Nephron progenitor cell (in vitro differentiated cells): ENCODE measurements around the gene RIMBP2.

Source experiments
- DNase-seq: peaks from one replicate; pipeline ENCODE4 v3.0.0; 2021
- H3K27ac Mint-ChIP-seq: 2 replicates; pipeline ENCODE4 v1.8.0; 2021; ENCODE audit warnings: mild to moderate bottlenecking, moderate library complexity, mixed read lengths
- H3K27me3 Mint-ChIP-seq: 2 replicates; pipeline ENCODE4 v1.8.0; 2021; ENCODE audit warnings: mild to moderate bottlenecking, low read depth, mixed read lengths; ENCODE audit not compliant: poor library complexity
- H3K36me3 Mint-ChIP-seq: 2 replicates; pipeline ENCODE4 v1.8.0; 2021; ENCODE audit warnings: low read depth, mixed read lengths
- H3K4me1 Mint-ChIP-seq: 2 replicates; pipeline ENCODE4 v1.8.0; 2021; ENCODE audit warnings: mixed read lengths
- H3K4me3 Mint-ChIP-seq: 2 replicates; pipeline ENCODE4 v1.8.0; 2021; ENCODE audit warnings: mild to moderate bottlenecking, moderate library complexity, mixed read lengths
- H3K9me3 Mint-ChIP-seq: 2 replicates; pipeline ENCODE4 v1.8.0; 2021; ENCODE audit warnings: mild to moderate bottlenecking, moderate library complexity, mixed read lengths
- TF ChIP-seq, protein P1 (sequence below): fragments of 200-600 bp; sonication (generic); IDR thresholded peaks from 2 replicates; pipeline ENCODE4 v1.5.0; 2021; ENCODE audit warnings: antibody characterized with exemption

Gene RIMBP2

DNA sequence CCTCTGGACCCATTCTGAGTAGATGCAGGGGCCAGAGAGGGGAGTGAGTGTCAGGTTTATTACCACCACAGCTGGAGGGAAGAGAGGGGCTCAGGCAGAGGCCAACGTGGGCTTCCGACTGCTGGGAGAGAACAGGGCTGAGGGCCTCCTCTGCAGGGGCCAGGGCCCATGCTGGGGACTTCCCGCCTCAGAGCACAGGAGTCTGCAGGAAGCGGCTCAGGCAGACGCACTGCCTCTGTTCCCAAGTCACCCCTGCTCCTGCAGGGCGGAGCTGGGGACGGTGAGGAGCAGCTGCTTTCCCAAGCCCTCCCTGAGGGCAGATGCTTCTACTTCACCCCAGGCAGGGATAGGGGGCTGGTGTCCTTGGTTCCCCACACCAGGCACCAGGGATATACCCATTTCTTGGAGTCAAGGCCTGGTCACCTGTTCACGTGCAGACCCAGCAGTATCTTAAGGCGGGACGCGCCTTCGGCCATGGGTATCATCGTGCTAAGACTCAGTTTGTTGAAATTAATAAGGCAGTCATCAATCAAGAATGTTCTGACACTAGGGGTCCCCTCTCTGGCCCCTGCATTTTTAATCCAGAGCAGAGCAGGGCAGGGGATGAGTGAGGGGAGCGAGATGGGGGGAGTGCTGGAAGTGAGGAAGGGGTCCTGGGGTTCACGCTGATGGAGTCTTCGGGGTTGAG is 278.4 kb downstream of the RIMBP2 start:
- DNase-seq, result no peak
- peaks cover 19% of the 10 kb centered on the region for H3K9me3 Mint-ChIP-seq
- H3K27ac Mint-ChIP-seq, result no peak overlapping the region
- peaks cover 20% of the 10 kb centered on the region for H3K36me3 Mint-ChIP-seq
- TF ChIP-seq, protein P1, sequence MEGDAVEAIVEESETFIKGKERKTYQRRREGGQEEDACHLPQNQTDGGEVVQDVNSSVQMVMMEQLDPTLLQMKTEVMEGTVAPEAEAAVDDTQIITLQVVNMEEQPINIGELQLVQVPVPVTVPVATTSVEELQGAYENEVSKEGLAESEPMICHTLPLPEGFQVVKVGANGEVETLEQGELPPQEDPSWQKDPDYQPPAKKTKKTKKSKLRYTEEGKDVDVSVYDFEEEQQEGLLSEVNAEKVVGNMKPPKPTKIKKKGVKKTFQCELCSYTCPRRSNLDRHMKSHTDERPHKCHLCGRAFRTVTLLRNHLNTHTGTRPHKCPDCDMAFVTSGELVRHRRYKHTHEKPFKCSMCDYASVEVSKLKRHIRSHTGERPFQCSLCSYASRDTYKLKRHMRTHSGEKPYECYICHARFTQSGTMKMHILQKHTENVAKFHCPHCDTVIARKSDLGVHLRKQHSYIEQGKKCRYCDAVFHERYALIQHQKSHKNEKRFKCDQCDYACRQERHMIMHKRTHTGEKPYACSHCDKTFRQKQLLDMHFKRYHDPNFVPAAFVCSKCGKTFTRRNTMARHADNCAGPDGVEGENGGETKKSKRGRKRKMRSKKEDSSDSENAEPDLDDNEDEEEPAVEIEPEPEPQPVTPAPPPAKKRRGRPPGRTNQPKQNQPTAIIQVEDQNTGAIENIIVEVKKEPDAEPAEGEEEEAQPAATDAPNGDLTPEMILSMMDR, result no peak
- H3K27me3 Mint-ChIP-seq, result peaks cover 3% of the 10 kb centered on the region
- H3K4me3 Mint-ChIP-seq, result no peak overlapping the region
- H3K4me1 Mint-ChIP-seq, result no peaks in the 10 kb centered on the region

DNA sequence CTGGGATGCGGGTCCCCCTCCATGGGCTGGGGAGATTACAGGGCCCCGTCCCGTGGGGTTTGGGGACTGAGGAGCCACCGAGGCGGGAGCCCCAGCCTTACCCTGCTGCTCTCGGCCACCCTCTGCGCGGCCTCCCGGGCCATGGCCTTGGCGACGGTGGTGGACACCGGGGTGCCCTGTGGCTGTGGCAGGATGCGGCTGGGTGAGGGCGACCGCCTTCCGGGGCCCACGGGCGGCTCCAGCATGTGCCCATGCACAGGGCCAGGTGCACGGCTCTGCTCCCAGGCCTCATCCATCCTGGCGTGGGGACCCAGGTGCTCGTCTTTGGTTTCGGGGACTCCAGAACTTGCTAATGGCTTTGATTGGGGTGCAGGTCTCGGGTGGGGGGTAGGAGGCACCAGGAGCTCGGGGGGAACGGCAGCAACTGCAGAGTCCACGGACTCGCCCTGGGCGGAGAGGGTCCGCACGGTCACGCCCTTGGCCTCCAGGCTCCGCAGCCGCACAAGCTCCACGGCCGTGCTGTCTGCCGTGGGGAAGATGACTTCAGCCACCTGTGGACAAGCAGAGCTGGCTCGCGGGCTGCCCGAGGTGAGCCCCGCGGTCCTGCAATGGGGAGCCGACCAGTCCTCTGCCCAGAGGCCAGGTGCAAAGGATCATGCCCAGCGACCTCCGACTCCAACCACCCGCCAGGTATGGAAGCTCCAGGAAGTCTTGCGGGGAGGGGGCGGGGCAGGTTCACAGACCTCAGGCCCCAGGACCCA is 279.2 kb downstream of the RIMBP2 start:
- DNase-seq, result no peak
- Mint-ChIP-seq H3K27ac (no peak overlapping the region), H3K27me3 (peaks cover 3% of the 10 kb centered on the region), H3K36me3 (peaks cover 20% of the 10 kb centered on the region), H3K9me3 (peaks cover 19% of the 10 kb centered on the region), H3K4me1 (no peaks in the 10 kb centered on the region), H3K4me3 (no peak overlapping the region)
- TF ChIP-seq, protein P1, result no peak

DNA sequence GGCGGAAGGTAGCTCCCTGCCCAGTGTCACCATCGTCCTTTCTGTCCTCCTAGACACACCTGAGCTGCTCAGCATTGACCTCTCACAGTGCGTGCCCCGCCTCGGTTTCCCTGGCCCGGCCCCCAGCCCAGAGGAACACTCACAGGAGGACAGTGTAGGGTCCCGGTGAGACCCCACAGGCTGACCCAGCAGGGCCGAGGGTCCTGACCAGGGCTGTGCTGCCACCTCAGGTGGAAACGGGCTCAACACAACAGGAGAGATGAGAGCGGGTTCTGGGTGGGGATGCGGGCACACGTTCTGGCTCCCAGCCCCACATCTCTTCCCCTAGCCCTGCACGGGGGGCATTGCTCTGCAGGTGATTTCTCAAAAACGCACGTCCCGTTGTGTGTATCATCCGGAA is 280.3 kb downstream of the RIMBP2 start:
- H3K27me3 Mint-ChIP-seq, result peaks cover 3% of the 10 kb centered on the region
- no peaks in the 10 kb centered on the region for H3K4me1 Mint-ChIP-seq
- peaks cover 19% of the 10 kb centered on the region for H3K9me3 Mint-ChIP-seq
- TF ChIP-seq, protein P1, result no peak
- no peak overlapping the region for H3K27ac Mint-ChIP-seq
- H3K36me3 Mint-ChIP-seq, result peaks cover 20% of the 10 kb centered on the region
- DNase-seq, result no peak
- H3K4me3 Mint-ChIP-seq, result no peak overlapping the region

DNA sequence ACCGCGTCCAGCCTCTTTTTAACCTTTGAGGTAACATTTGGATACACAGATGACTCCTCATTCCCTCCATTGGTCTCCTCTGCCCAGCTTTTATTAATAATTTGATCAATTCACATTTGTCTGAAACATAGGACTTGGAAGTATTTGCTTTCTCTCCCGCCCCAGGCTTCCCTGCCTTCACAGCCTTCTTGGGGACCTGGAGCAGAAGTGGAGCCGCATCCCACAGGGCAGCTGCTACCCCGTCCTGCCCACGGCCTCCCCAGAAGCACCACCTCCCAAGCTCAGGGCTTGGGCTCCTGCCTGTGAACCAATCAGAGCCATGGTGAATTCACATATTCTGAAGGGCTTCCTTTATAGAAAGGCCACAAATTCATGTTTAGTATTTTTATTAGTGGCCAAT is 280.8 kb downstream of the RIMBP2 start:
- no peaks in the 10 kb centered on the region for H3K4me1 Mint-ChIP-seq
- H3K36me3 Mint-ChIP-seq, result peaks cover 20% of the 10 kb centered on the region
- no peak for DNase-seq
- H3K4me3 Mint-ChIP-seq, result no peak overlapping the region
- H3K27me3 Mint-ChIP-seq, result peaks cover 3% of the 10 kb centered on the region
- TF ChIP-seq, protein P1, result no peak
- no peak overlapping the region for H3K27ac Mint-ChIP-seq
- H3K9me3 Mint-ChIP-seq, result peaks cover 15% of the 10 kb centered on the region

DNA sequence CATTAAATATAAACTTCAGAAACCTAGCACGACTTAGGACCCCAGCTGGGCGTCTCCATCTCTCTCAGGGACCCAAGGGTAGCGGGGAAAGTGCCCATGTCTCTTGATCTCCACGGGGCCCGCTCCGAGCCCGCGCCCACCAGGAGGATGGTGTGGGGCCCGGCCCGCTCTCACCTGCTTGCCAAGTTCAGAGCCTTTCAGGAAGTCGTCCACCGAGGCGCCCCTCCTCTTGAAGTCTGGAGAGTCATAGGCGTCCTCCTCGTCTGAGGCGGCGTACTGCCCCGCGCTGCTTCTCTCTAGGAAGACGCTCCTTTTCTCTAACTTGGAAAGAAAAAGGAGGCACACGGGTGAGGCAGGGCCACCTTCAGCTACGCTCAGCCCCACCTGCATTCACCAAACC is 281.5 kb downstream of the RIMBP2 start:
- TF ChIP-seq, protein P1, result no peak
- peak overlapping the region; percentile 32 for H3K27ac Mint-ChIP-seq
- H3K27me3 Mint-ChIP-seq, result peaks cover 3% of the 10 kb centered on the region
- peaks cover 11% of the 10 kb centered on the region for H3K9me3 Mint-ChIP-seq
- H3K4me3 Mint-ChIP-seq, result no peak overlapping the region
- DNase-seq, result no peak
- no peaks in the 10 kb centered on the region for H3K4me1 Mint-ChIP-seq
- peaks cover 20% of the 10 kb centered on the region for H3K36me3 Mint-ChIP-seq
